A673 (cell line): ENCODE results near the gene CEP19.

Source experiments
- CTCF ChIP-seq: fragments of 300-800, 200-600 bp; sonication (generic); conservative IDR thresholded peaks from 2 replicates; pipeline ENCODE4 v1.5.1; 2017; ENCODE audit warnings: low read depth, mild to moderate bottlenecking, antibody characterized with exemption, low read length, moderate library complexity, mixed read lengths
- EZH2 ChIP-seq: fragments of 200-600 bp; sonication (generic); IDR thresholded peaks from 2 replicates; pipeline ENCODE4 v1.6.1; 2017; ENCODE audit warnings: borderline replicate concordance, low read depth, mild to moderate bottlenecking, mixed read lengths, antibody characterized with exemption, low read length; ENCODE audit not compliant: poor library complexity, severe bottlenecking

- TF ChIP-seq CTCF (no peak), EZH2 (no peak)
Observed at GRCh38 chr3:196708467-196708866, 3.6 kb downstream of the CEP19 start.
